NB4 (cell line): ENCODE measurements around the gene FAM107B.

Source experiments
- DNase-seq: peaks from one replicate; pipeline ENCODE4 v3.0.0; 2010; ENCODE audit warnings: low read depth
- H3K4me3 ChIP-seq: one replicate; pipeline ENCODE4 v1.5.1; 2011; ENCODE audit warnings: mild to moderate bottlenecking, low read depth, low read length, moderate library complexity
- CTCF ChIP-seq: IDR thresholded peaks from one replicate; pipeline ENCODE4 v1.5.1; 2012; ENCODE audit warnings: low read depth, low read length
- MAX ChIP-seq: IDR thresholded peaks from 2 replicates; pipeline ENCODE4 v1.6.1; 2011; ENCODE audit warnings: low read depth, low read length
- MYC ChIP-seq: IDR thresholded peaks from 2 replicates; pipeline ENCODE4 v1.6.1; 2011; ENCODE audit warnings: low read depth, low read length
- POLR2A ChIP-seq: IDR thresholded peaks from 2 replicates; pipeline ENCODE4 v1.6.1; 2011; ENCODE audit warnings: mild to moderate bottlenecking; ENCODE audit not compliant: insufficient read length; ENCODE audit errors: extremely low read depth

The FAM107B gene

GRCh38 chr10:14543046-14543903 lies 231.4 kb downstream of the FAM107B start:
- no peak overlapping the region for H3K4me3 ChIP-seq
- peak; percentile 83 for DNase-seq
- TF ChIP-seq MAX, result no peak

- no peak for DNase-seq
- no peak overlapping the region for H3K4me3 ChIP-seq
- TF ChIP-seq POLR2A, result no peak
- TF ChIP-seq MYC, result no peak
- TF ChIP-seq MAX, result no peak
- no peak for TF ChIP-seq CTCF
Measured at GRCh38 chr10:14541379-14541778, 233.3 kb downstream of the FAM107B start.

GRCh38 chr10:14540611-14541010 lies 234.1 kb downstream of the FAM107B start:
- TF ChIP-seq MAX, result no peak
- no peak for TF ChIP-seq CTCF
- TF ChIP-seq MYC, result no peak
- TF ChIP-seq POLR2A, result no peak

GRCh38 chr10:14540062-14540461 lies 234.6 kb downstream of the FAM107B start:
- H3K4me3 ChIP-seq, result no peak overlapping the region
- no peak for TF ChIP-seq CTCF
- TF ChIP-seq POLR2A, result no peak
- TF ChIP-seq MYC, result no peak
- no peak for TF ChIP-seq MAX
- no peak for DNase-seq

More at GRCh38 chr10:14540611-14541010, 234.1 kb downstream of the FAM107B start:
- no peak for DNase-seq
- H3K4me3 ChIP-seq, result no peak overlapping the region

- no peak for TF ChIP-seq CTCF
- TF ChIP-seq MAX, result no peak
- TF ChIP-seq POLR2A, result no peak
- no peak for TF ChIP-seq MYC
- DNase-seq, result no peak
- no peak overlapping the region for H3K4me3 ChIP-seq
Measured at GRCh38 chr10:14539176-14539575, 235.5 kb downstream of the FAM107B start.
